DOHH2 (cell line): ENCODE data around the gene MOB1B.
A peak's percentile ranks its signal among the peaks of the same experiment; 100 is the strongest.

Experiments used
- EZH2phosphoT487 ChIP-seq: fragments of 200-600 bp; sonication (generic); IDR thresholded peaks from 2 replicates; pipeline ENCODE4 v1.6.1; 2017; ENCODE audit warnings: borderline replicate concordance, mild to moderate bottlenecking, antibody characterized with exemption, low read length, moderate library complexity, mixed read lengths
- TF ChIP-seq, protein P1 (sequence below): fragments of 200-600 bp; sonication (generic); IDR thresholded peaks from one replicate; pipeline ENCODE4 v1.5.1; 2014; ENCODE audit warnings: antibody characterized with exemption, mild to moderate bottlenecking, low read depth, low read length; ENCODE audit not compliant: poor library complexity, severe bottlenecking

DNA sequence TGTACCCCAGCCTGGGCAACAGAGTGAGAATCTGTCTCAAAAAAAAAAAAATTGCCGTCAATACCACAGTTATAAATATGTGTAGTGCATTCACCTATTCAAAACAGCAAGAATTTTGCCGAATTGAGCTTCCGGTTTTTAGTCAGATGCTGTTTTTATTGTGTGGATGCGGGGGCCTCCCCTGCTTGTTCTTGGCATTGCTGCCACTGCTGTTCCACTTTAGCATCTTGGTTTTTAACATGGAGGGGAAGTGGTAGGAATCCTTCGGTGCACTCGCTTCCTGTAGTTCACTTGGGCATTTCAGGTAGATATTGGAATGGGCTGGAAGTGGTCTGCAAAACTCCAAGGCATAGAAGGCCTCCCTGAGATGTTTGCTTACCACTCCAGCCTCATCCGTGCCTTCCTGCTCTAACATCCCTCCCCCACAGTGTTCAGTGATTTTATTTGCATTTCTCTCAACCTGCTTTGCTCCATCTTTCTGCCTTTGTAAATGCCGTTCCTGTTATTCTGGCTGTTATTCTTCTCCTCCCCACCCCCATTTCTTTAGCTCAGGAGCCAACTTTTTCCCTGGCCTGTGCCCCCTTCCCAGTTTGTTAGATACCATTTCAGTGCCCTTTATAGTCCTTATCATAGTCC is 25.5 kb downstream of the MOB1B start:
- TF ChIP-seq, protein P1, sequence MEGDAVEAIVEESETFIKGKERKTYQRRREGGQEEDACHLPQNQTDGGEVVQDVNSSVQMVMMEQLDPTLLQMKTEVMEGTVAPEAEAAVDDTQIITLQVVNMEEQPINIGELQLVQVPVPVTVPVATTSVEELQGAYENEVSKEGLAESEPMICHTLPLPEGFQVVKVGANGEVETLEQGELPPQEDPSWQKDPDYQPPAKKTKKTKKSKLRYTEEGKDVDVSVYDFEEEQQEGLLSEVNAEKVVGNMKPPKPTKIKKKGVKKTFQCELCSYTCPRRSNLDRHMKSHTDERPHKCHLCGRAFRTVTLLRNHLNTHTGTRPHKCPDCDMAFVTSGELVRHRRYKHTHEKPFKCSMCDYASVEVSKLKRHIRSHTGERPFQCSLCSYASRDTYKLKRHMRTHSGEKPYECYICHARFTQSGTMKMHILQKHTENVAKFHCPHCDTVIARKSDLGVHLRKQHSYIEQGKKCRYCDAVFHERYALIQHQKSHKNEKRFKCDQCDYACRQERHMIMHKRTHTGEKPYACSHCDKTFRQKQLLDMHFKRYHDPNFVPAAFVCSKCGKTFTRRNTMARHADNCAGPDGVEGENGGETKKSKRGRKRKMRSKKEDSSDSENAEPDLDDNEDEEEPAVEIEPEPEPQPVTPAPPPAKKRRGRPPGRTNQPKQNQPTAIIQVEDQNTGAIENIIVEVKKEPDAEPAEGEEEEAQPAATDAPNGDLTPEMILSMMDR: peak; percentile 23
- no peak for TF ChIP-seq EZH2phosphoT487
